Activated CD4-positive, alpha-beta T cell treated with anti-CD3 and anti-CD28 coated beads for 36 hours (primary cell): Measurements from ENCODE around the gene EXT2. TPM values are rescaled to one million over a fixed set of nuclear protein-coding genes. Genes with fewer than 3 reads are reported as not detected.

ENCODE experiments used
- ATAC-seq: fragments of 200-7000 bp; cut with Tn5 transposase; one replicate; pipeline ENCODE4 v1.10.0; 2021; ENCODE audit warnings: mild to moderate bottlenecking, moderate library complexity
- CTCF ChIA-PET: fragments of 350-600 bp; sonication (Branson Sonifier 250); formaldehyde crosslinking; loops from one replicate; lab custom pipeline; 2021; ENCODE audit warnings: antibody characterized with exemption; lab: Charles Lee
- POLR2A ChIA-PET: fragments of 350-600 bp; sonication (Branson Sonifier 250); formaldehyde crosslinking; loops from one replicate; lab custom pipeline; 2021; ENCODE audit warnings: antibody characterized with exemption, inconsistent platforms; lab: Charles Lee
- DNase-seq: peaks from one replicate; pipeline ENCODE4 v3.0.0-alpha.2; 2020
- H3K27ac Mint-ChIP-seq: one replicate; pipeline ENCODE4 v1.8.0; 2021; ENCODE audit warnings: mixed read lengths
- H3K27me3 Mint-ChIP-seq: one replicate; pipeline ENCODE4 v1.8.0; 2021; ENCODE audit warnings: mixed read lengths
- H3K36me3 Mint-ChIP-seq: one replicate; pipeline ENCODE4 v1.8.0; 2021; ENCODE audit warnings: low read depth, mixed read lengths
- H3K4me1 Mint-ChIP-seq: one replicate; pipeline ENCODE4 v1.8.0; 2021; ENCODE audit warnings: mixed read lengths
- H3K4me3 Mint-ChIP-seq: one replicate; pipeline ENCODE4 v1.8.0; 2021; ENCODE audit warnings: mild to moderate bottlenecking, moderate library complexity, mixed read lengths
- H3K9me3 Mint-ChIP-seq: one replicate; pipeline ENCODE4 v1.8.0; 2021; ENCODE audit warnings: low read depth, mixed read lengths
- intact Hi-C, 2 experiments: fragments of 100-400 bp; cut with DNase I in 1 of 2; cut with micrococcal nuclease in 1 of 2; formaldehyde crosslinking; loops; one replicate each; pipeline versions ENCODE4 v1.14.2 to v1.15.1; 2022 to 2024; cut with DNase I, micrococcal nuclease
- total RNA-seq, 2 experiments: library from RNA; stranded (reverse); gene quantifications; one replicate each; pipeline ENCODE4 v1.2.3, GENCODE V29; 2021

EXT2 gene
- total RNA-seq, 2 experiments from 2014 or later: 18.4 to 20.6 TPM

DNA sequence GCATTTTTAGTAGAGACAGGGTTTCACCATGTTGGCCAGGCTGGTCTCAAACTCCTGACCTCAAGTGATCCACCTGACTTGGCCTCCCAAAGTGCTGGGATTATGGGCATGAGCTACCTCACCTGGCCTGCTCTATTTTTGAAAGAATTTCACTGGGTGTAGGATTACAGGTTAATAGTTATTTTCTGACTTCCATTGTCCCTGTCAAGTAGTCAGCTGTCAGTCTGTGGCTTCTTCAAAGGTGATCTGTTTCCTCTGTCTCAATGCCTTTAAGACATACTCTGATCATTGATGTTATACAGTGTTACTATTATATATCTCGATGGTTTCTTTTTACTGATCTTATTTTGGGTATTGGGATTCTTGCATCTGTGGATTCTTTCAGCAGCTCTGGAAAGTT, 10.1 kb upstream of the EXT2 start:
- DNase-seq (no peak), ATAC-seq (no peak)
- Mint-ChIP-seq H3K27ac (no peak overlapping the region), H3K4me3 (no peak overlapping the region), H3K27me3 (no peaks in the 10 kb centered on the region), H3K9me3 (peaks cover 5% of the 10 kb centered on the region), H3K4me1 (no peaks in the 10 kb centered on the region), H3K36me3 (peaks cover 11% of the 10 kb centered on the region)
- POLR2A ChIA-PET: no interaction called here
- intact Hi-C loops: no loop called here
- CTCF ChIA-PET: interaction anchor here (0.6 to 3.7 kb wide), 5 partner anchors 10 to 788 kb away, joined by 3 to 22 read pairs (median 4); partner anchors contain the start of gene EXT2

DNA sequence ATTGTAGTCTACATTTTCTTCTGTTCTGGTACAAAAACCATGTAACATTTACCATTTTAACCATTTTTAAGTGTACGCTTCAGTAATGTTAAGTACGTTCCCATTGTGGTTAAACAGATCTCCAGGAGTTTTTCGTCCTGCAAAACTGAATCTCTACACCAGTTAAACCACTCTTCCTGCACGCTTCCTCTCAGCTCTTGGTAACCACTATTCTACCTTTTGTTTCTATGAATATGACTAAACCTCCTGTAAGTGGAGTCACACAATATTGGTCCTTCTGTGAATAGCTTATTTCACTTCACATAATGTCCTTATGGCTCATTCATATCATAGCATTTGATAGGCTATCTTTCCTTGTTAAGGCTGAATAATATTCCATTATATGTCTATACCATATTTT, 7.1 kb upstream of the EXT2 start:
- peak; percentile 39 for ATAC-seq
- POLR2A ChIA-PET: no interaction called here

DNA sequence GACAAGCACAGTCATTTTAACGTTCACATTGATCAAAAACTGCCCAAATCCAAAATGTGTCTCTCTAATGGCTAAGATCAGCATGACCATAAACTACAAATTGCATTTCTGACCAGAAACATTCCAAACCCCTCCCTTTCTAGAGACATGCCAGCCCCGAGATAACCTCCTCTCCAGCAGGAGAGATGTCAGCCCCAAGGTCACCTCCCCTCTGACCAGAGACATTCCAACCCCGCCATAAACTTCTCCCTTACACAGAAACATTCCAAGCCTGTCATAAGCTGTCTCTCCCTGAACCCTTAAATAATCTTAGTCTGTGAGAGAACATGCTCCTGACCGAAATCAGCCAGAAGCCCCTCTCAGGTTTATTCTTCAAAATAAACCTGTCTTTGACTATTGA, 6.6 kb upstream of the EXT2 start:
- CTCF ChIA-PET: interaction anchor here (0.7 to 7.2 kb wide), 2 partner anchors 18 to 113 kb away, joined by 3 to 74 read pairs; no protein-coding TSS in a partner anchor
- DNase-seq: no peak
- Mint-ChIP-seq H3K9me3 (peaks cover 5% of the 10 kb centered on the region), H3K27me3 (no peaks in the 10 kb centered on the region), H3K4me1 (no peaks in the 10 kb centered on the region), H3K27ac (no peak overlapping the region), H3K36me3 (peaks cover 9% of the 10 kb centered on the region), H3K4me3 (no peak overlapping the region)
- intact Hi-C loops: no loop called here
- no peak for ATAC-seq
- POLR2A ChIA-PET: no interaction called here

More for the DNA sequence above, 7.1 kb upstream of the EXT2 start:
- intact Hi-C loops: no loop called here
- Mint-ChIP-seq H3K27me3 (no peaks in the 10 kb centered on the region), H3K4me3 (no peak overlapping the region), H3K9me3 (peaks cover 5% of the 10 kb centered on the region), H3K27ac (no peak overlapping the region), H3K4me1 (no peaks in the 10 kb centered on the region), H3K36me3 (peaks cover 11% of the 10 kb centered on the region)
- no peak for DNase-seq
- CTCF ChIA-PET: interaction anchor here (0.7 kb wide), 1 partner anchor 51 kb away, joined by 4 read pairs; no protein-coding TSS in a partner anchor

DNA sequence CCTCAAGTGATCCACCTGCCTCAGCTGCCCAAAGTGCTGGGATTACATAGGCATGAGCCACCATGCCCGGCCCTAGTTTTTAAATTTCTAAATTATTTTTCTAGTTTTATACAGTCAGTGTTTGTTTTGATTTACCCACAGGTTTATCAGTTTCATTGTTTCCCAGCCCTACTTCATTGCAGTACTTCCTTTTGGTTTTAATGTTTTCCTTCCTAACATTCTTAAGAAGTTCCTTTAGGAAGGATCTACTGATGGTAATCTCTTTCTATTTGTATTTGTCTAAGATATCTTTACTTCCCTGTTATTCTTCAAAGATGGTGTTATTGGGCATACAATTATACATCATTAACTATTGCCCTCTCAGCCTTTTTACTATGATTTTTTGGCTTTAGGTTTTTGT, 4.9 kb upstream of the EXT2 start:
- H3K27me3 Mint-ChIP-seq: no peaks in the 10 kb centered on the region
- H3K4me3 Mint-ChIP-seq: no peak overlapping the region

DNA sequence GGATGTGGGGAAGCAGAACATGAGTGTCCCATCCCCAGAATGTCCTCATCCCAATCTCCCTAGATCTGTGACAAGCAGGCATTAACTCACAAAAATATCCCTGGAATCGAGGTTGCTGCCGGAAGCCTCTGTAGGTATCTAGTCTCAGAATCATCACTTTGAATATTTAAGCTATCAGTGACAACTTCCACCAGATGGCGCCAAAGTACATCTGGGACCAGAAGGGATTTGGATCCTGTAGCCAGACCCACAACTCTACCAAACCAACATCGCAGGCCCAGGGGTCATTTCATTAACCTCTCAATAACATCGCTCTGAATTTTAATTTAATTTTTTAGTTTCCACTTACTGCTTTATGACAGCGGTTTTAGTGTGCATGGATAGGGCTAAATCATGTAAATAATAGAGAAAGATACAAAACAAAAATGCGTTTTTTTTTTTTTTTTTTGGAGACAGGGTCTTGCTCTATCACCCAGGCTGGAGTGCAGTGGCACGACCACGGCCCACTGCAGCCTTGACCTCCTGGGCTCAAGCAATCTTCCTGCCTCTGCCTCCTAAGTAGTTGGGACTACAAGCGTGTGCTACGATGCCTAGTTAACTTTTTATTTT, 1.1 kb upstream of the EXT2 start:
- Mint-ChIP-seq H3K4me3 (peak overlapping the region; percentile 50), H3K4me1 (peaks cover 25% of the 10 kb centered on the region), H3K27me3 (no peaks in the 10 kb centered on the region), H3K9me3 (no peaks in the 10 kb centered on the region), H3K36me3 (no peaks in the 10 kb centered on the region), H3K27ac (no peak overlapping the region)
- intact Hi-C loops: loop anchor here (1.0 to 10.0 kb wide), 4 partner anchors 28 to 444 kb away; partner anchors contain the start of gene ACCS (in 2 of the 2)
- ChIA-PET POLR2A (no interaction called here), CTCF (interaction anchor here (0.6 to 7.2 kb wide), 24 partner anchors 9 to 433 kb away, joined by 3 to 96 read pairs (median 5); partner anchors contain the start of gene C11orf96)
- ATAC-seq (no peak), DNase-seq (peak; percentile 89)

More for the DNA sequence above, 4.9 kb upstream of the EXT2 start:
- DNase-seq (no peak), ATAC-seq (no peak)
- Mint-ChIP-seq H3K36me3 (peaks cover 2% of the 10 kb centered on the region), H3K9me3 (peaks cover 2% of the 10 kb centered on the region), H3K27ac (no peak overlapping the region), H3K4me1 (peaks cover 12% of the 10 kb centered on the region)
- CTCF ChIA-PET: interaction anchor here (0.8 to 7.2 kb wide), 4 partner anchors 14 to 201 kb away, joined by 3 to 96 read pairs (median 39); no protein-coding TSS in a partner anchor
- intact Hi-C loops: loop anchor here in 1 of 2 experiments (10.0 kb wide), 1 partner anchor 134 kb away; no protein-coding TSS in a partner anchor
- POLR2A ChIA-PET: interaction anchor here (0.6 kb wide), 1 partner anchor 26 kb away, joined by 5 read pairs; no protein-coding TSS in a partner anchor

DNA sequence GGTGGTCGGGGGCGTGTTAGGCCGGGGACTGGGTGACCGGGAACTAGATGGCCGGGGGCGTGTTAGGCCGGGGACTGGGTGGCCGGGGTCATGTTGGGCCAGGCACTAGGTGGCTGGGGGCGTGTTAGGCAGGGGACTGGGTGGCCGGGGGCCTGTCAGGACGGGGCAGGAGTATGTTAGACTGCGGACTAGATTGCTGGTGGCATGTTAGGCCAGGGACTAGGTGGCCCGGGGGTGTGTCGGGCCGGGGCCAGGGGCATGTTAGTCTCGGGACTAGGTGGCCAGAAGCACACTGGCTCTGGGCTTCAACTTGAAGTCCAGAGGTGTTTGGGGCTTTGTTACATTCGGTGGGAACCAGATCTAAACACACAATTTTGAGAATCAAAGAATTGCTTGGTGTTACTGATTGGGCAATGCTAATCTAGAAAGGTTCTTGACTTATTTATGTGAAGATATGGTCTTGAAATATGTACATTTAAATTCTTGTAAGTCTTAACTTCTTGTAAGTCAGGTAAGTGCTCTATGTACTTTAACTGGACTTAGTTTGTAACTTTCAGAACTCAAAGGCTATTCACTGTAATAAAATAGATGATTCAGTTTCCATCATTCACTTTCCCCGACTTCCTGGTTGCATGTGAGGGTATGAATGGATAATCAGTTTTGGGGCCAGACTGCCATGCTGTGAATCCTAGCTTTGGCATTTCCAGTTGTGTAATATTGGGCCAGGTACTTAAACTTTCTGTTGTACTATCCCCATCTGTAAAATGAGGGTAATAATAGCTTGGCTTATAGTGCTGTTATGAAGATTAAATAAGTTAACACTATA, 1.1 kb downstream of the EXT2 start:
- Mint-ChIP-seq H3K9me3 (no peaks in the 10 kb centered on the region), H3K27ac (no peak overlapping the region), H3K4me1 (peaks cover 25% of the 10 kb centered on the region), H3K4me3 (peak overlapping the region; percentile 79), H3K36me3 (no peaks in the 10 kb centered on the region), H3K27me3 (no peaks in the 10 kb centered on the region)
- intact Hi-C loops: loop anchor here in 1 of 2 experiments (10.0 kb wide), 1 partner anchor 128 kb away; no protein-coding TSS in a partner anchor
- POLR2A ChIA-PET: no interaction called here
- DNase-seq: no peak
- CTCF ChIA-PET: interaction anchor here (0.7 to 1.1 kb wide), 3 partner anchors 10 to 30 kb away, joined by 3 to 4 read pairs (median 3); partner anchors contain the start of gene ACCS
- ATAC-seq: no peak

DNA sequence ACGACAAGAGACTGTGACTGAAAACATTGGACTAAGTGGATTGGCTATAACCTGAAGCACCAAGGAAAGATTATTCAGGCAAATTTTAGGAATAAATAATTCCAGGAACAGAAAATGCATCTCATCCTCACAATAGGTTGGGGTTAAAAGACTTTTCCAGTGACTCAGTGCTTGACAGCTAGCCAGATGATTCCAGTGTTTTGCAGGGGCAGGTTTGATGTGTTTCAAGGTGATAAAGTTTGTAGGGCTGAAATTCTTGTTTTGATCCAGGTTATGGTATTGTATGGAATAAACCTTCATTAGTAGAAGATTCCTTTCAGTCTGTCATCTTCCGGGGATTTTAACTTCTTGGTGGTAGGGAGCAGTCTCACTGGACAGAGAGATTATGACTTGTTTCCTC, 2.3 kb downstream of the EXT2 start:
- intact Hi-C loops: loop anchor here in 1 of 2 experiments (10.0 kb wide), 1 partner anchor 127 kb away; no protein-coding TSS in a partner anchor
- Mint-ChIP-seq H3K27ac (no peak overlapping the region), H3K36me3 (no peaks in the 10 kb centered on the region), H3K4me3 (no peak overlapping the region), H3K27me3 (no peaks in the 10 kb centered on the region), H3K4me1 (peaks cover 31% of the 10 kb centered on the region), H3K9me3 (no peaks in the 10 kb centered on the region)
- ATAC-seq: no peak
- DNase-seq: no peak
- POLR2A ChIA-PET: no interaction called here
- CTCF ChIA-PET: interaction anchor here (1.1 kb wide), 1 partner anchor 12 kb away, joined by 4 read pairs; no protein-coding TSS in a partner anchor

DNA sequence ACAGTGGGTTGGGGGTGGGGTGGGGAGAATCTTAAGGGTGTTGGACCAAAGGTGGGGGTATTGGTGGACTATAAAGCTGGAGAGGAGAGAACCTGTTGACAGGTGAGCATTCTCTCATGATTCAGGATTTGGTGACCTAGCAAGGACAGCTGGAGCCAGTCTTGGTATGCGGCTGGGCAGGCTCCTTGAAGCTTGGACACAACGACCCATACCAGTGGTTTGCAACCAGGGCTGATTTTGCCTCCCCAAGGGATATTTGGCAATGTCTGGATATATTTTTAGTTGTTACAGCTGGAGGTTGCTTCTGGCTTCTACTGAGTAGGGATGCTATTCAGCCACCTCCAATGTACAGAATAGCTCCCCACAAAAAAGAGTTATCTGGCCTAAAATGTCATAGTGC, 5.6 kb downstream of the EXT2 start:
- ATAC-seq (no peak), DNase-seq (no peak)
- Mint-ChIP-seq H3K27me3 (no peaks in the 10 kb centered on the region), H3K27ac (no peak overlapping the region), H3K9me3 (no peaks in the 10 kb centered on the region), H3K36me3 (peaks cover 4% of the 10 kb centered on the region), H3K4me3 (no peak overlapping the region), H3K4me1 (peaks cover 29% of the 10 kb centered on the region)
- CTCF ChIA-PET: interaction anchor here (0.6 to 0.7 kb wide), 2 partner anchors 46 to 262 kb away, joined by 3 read pairs; no protein-coding TSS in a partner anchor
- intact Hi-C loops: no loop called here
- POLR2A ChIA-PET: no interaction called here

DNA sequence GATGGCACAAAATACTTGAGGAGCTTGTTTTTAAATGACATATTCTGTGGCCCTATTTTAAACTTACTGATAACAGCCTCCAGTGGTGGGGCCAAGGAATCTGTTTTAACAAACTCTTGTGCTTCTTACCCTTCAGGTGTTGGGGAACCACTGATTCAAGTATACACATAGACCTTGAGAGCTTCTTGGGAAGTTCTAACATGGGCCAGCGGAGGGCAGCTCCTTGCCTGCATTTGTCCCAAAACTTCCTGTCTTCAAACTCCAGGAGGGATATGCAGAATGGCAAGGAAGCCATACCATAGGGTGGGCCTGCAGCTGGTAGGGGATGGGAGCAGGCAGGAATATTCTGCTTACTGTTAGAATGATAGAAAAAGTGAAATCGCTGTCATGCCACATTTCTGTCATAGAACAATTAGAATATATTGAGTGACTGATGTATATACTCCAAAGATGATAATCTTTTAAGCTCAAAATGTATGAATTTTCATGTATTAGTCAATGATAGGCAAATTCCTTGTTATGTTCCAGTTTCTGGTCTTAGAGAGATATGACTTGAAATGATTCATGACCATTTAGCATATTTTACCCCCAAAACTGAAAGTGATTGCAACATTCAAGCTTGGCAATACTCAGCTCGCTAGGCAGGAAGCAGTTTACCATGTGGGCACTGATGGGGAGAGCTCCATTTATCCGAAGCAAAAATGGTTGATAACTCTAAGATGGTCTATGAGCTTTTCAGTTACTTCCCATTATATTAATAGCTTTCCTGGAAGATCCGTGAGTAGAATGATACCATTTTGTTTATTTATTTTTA, 9.2 kb downstream of the EXT2 start:
- ATAC-seq: peak; percentile 82
- Mint-ChIP-seq H3K9me3 (no peaks in the 10 kb centered on the region), H3K4me1 (peaks cover 16% of the 10 kb centered on the region), H3K27ac (peak overlapping the region; percentile 58), H3K36me3 (peaks cover 6% of the 10 kb centered on the region), H3K27me3 (no peaks in the 10 kb centered on the region), H3K4me3 (no peak overlapping the region)
- intact Hi-C loops: no loop called here
- POLR2A ChIA-PET: interaction anchor here (0.8 kb wide), 1 partner anchor 9 kb away, joined by 5 read pairs; the partner anchor contains the start of gene EXT2
- CTCF ChIA-PET: interaction anchor here (0.7 to 5.5 kb wide), 12 partner anchors 11 to 419 kb away, joined by 3 to 96 read pairs (median 4); partner anchors contain the start of gene EXT2
- DNase-seq: no peak

DNA sequence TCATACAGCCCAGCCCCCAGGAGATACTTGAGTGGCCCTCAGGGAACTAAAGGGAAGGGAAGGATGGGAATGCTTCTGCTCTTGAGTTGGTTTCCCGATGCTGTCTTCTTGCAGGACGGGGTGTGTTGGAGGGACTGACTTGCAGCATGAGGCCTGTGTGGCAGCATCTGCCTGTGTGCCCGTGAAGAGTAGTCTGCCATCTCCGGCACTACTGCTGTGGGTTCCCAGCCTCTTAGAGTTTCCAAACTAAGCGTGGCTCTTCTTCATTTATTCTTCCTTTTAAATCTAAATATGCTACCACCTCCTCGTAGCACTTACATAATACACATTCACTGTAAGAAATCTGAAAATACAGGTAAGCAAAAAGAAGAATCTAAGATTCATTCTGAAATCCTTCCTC, 12.8 kb downstream of the EXT2 start:
- ChIA-PET POLR2A (no interaction called here), CTCF (no interaction called here)
- peaks cover 18% of the 10 kb centered on the region for H3K4me1 Mint-ChIP-seq
- no peak overlapping the region for H3K4me3 Mint-ChIP-seq
- H3K36me3 Mint-ChIP-seq: peaks cover 20% of the 10 kb centered on the region
- intact Hi-C loops: no loop called here
- no peak for ATAC-seq
- H3K27me3 Mint-ChIP-seq: no peaks in the 10 kb centered on the region
- no peak for DNase-seq
- H3K27ac Mint-ChIP-seq: no peak overlapping the region
- no peaks in the 10 kb centered on the region for H3K9me3 Mint-ChIP-seq
